Stimulated activated CD8-positive, alpha-beta memory T cell treated with anti-CD3 and anti-CD28 coated beads, Interleukin-7, amount 100 ng/mL, for 4 hours (primary cell): Measurements from ENCODE around the gene C1QC.

Experiments used
- DNase-seq, 2 donors: peaks; one replicate each; pipeline ENCODE4 v3.0.0-alpha.2; 2020; ENCODE audit warnings: low read depth in 2 of 2

The C1QC gene

GRCh38 chr1:22680726-22681125 lies 37.3 kb downstream of the C1QC start:
- no peak for DNase-seq

DNA sequence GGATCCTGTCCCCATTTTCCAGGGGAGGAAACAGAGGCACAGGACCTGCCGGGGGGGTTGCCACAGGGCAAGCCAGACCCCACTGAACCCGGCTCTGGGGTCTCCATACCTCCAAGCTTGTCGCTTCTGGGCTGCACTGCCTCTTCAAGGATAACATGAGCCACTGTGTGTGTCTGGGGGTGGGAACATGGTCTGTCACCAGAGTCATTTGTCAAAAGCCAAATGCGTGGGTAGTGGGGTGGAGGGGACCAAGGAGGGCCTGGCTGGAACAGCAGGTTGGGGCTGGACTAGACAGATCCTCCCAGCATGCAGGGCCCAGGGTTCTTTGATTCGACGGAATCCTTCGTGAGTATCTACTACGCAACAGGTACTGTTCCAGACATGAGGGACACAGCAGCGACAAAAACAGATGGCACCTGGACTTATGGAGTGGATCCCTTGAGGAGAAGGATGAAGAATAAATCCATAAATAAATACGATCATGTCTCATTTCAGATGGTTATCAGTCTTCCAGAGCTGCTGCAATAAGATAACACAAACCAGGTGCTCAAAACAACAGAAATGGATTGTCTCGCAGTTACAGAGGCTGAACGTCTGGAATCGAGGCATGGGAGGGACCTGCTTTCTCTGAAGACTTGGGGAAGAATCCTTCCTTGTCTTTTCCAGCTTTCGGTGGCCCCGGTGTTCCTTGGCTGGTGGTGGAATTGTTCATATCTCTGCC lies 38.3 kb downstream of the C1QC start:
- no peak for DNase-seq

- no peak for DNase-seq
These were observed 40.1 kb downstream of the C1QC start for GRCh38 chr1:22683547-22683946.

DNA sequence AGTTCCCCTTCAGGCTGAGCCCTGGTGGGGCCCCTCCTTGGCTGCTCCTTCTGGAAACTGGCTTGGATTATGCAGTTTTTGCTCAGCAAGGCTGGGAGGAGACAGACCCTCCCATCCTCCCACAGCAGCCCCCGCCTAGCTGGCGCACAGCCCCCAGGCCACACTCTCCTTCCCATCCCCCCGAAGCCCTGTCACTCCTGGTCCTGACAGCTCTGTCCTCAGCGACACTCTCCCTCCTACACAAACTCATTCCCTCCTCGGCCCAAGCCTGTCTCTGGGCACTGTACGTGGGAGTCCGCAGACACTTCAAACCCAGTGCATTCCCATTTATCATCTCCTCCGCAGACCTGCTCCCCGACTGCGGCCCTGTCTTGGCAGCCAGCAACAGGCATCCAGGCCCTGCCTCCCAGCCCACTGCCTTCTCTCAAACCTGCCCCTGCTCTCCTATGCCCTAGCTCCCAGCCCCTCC lies 42.2 kb downstream of the C1QC start:
- DNase-seq, result no peak

GRCh38 chr1:22687191-22687590 lies 43.8 kb downstream of the C1QC start:
- DNase-seq, result no peak

GRCh38 chr1:22688466-22688865 lies 45.0 kb downstream of the C1QC start:
- no peak for DNase-seq

DNA sequence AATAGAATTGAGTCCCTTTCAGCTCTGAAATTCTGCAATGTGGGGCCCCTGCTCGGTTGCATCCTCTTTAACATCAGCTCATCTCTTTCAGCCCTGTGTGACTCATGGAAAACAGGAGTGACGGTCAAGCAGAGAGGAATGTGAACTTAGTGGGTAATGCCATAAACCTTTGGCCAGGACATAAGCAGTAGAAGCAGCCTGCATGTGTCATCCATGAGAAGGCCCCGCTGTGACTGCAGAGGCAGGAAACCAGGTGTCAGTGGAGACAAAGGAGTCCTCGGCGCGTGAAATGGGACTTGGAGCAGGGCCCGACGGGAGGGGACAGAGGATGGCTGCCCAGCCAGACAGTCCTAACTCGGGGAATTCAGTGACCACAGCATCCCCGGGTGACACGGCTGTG lies 46.1 kb downstream of the C1QC start:
- DNase-seq, result no peak

- no peak for DNase-seq
These were observed 47.8 kb downstream of the C1QC start for GRCh38 chr1:22691031-22691753.

GRCh38 chr1:22694172-22694571 lies 50.7 kb downstream of the C1QC start:
- no peak for DNase-seq

DNA sequence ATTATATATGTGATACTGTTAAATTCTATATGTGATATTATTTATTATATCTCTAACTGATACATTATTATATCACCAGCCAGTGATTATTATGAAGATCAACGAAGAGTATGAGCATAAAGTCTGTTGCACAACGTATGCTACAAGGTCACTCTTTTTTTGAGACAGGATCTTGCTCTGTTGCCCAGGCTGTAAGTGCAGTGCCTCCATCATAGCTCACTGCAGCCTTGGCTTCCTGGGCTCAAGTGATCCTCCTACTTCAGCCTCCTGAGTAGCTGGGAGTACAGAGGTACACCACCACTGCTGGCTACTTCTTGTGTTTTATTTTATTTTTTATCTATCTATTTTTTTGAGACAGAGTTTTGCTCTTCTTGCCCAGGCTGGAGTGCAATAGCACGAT lies 53.2 kb downstream of the C1QC start:
- no peak for DNase-seq
